Body of pancreas (tissue), 4 donors: Measurements from ENCODE around the gene IRS1. TPM values are rescaled to one million over a fixed set of nuclear protein-coding genes. Genes with fewer than 3 reads are reported as not detected.

ENCODE experiments used
- ATAC-seq: fragments of 150-250 bp; one replicate; pipeline ENCODE4 v1.9.1; 2016
- DNase-seq, 4 donors: peaks; one replicate each; pipeline ENCODE4 v3.0.0-alpha.2; 2019
- H3K27ac ChIP-seq, 4 donors: fragments of 200-600 bp; sonication (generic); 1 replicate in 3 of 4; 2 replicates in 1 of 4; pipeline versions ENCODE4 v1.5.1 to v1.6.1; 2016 to 2019; ENCODE audit warnings: mild to moderate bottlenecking in 1 of 4, mixed read lengths in 1 of 4, moderate library complexity in 1 of 4
- H3K27me3 ChIP-seq, 2 donors: fragments of 200-600 bp; sonication (generic); one replicate each; pipeline ENCODE4 v1.6.0; 2016; ENCODE audit warnings: mild to moderate bottlenecking in 1 of 2
- H3K36me3 ChIP-seq, 2 donors: fragments of 200-600 bp; sonication (generic); replicated peaks in 1 of 2; 2 replicates each; pipeline ENCODE4 v1.5.1; 2016; ENCODE audit warnings: low read depth in 2 of 2; ENCODE audit not compliant: insufficient read depth in 1 of 2
- H3K4me1 ChIP-seq: fragments of 200-600 bp; sonication (generic); one replicate; pipeline ENCODE4 v1.6.0; 2016
- H3K4me3 ChIP-seq, 2 donors: fragments of 200-600 bp; sonication (generic); 1 replicate in 1 of 2; 2 replicates in 1 of 2; pipeline ENCODE4 v1.5.1; 2016 to 2019
- H3K9me3 ChIP-seq, 3 donors: fragments of 200-600 bp; sonication (generic); 1 replicate in 2 of 3; 2 replicates in 1 of 3; pipeline ENCODE4 v1.5.1; 2016
- CTCF ChIP-seq, 7 experiments: fragments of 450-650 bp in 4 of 7; fragments of 200-600 bp in 3 of 7; sonication (generic) in 3 of 7; IDR thresholded peaks; one replicate each; pipeline ENCODE4 v1.5.1; 2016 to 2019; ENCODE audit warnings: antibody characterized with exemption in 7 of 7
- POLR2A ChIP-seq, 3 donors: fragments of 450-650 bp; IDR thresholded peaks; one replicate each; pipeline ENCODE4 v1.6.1; 2016; ENCODE audit warnings: antibody characterized with exemption in 3 of 3, mild to moderate bottlenecking in 2 of 3
- WGBS, 2 donors: methylation state at CpG; one replicate each; pipeline ENCODE4 v1.1.5; 2017; 5-methylcytosine and 5-hydroxymethylcytosine counted together
- intact Hi-C: fragments of 100-400 bp; cut with DNase I; formaldehyde crosslinking; loops from one replicate; pipeline ENCODE4 v1.15.1; 2023
- total RNA-seq, 2 donors: library from RNA; depleted of rRNA; stranded (reverse); fragments of >200 nt; gene quantifications; one replicate each; pipeline ENCODE4 v1.1.0, GENCODE V29; 2016

Gene IRS1
- total RNA-seq, 2 donors from 2014 or later = 8.2 to 9.6 TPM

GRCh38 chr2:226721541-226721940, 78.1 kb downstream of the IRS1 start:
- Histone ChIP-seq H3K27ac (no peak overlapping the region), H3K36me3 (no peaks in the 10 kb centered on the region), H3K9me3 (no peaks in the 10 kb centered on the region), H3K4me3 (no peak overlapping the region), H3K4me1 (no peaks in the 10 kb centered on the region), H3K27me3 (no peaks in the 10 kb centered on the region)
- no peak for ATAC-seq
- no peak for DNase-seq
- 55 to 63% methylated on average over 5 of the region's 5 CpGs for WGBS, 2 donors
- TF ChIP-seq POLR2A (IDR thresholded peaks at IDR 0.05) = no peak
- no peak for TF ChIP-seq CTCF (IDR thresholded peaks at IDR 0.05)
- intact Hi-C loops = no loop called here

- Histone ChIP-seq H3K27me3 (no peaks in the 10 kb centered on the region), H3K36me3 (no peaks in the 10 kb centered on the region), H3K9me3 (no peaks in the 10 kb centered on the region), H3K4me3 (no peak overlapping the region), H3K4me1 (no peaks in the 10 kb centered on the region), H3K27ac (no peak overlapping the region)
- TF ChIP-seq POLR2A (IDR thresholded peaks at IDR 0.05) (no peak), CTCF (IDR thresholded peaks at IDR 0.05) (no peak)
- no peak for DNase-seq
- intact Hi-C loops = no loop called here
- 77 to 81% methylated on average over 5 of the region's 5 CpGs for WGBS, 2 donors
- ATAC-seq = no peak
These were observed 78.7 kb downstream of the IRS1 start for GRCh38 chr2:226720948-226721347.

- intact Hi-C loops = no loop called here
- DNase-seq (no peak), ATAC-seq (no peak)
- Histone ChIP-seq H3K27me3 (no peaks in the 10 kb centered on the region), H3K4me1 (no peaks in the 10 kb centered on the region), H3K27ac (no peak overlapping the region), H3K9me3 (no peaks in the 10 kb centered on the region), H3K4me3 (no peak overlapping the region), H3K36me3 (no peaks in the 10 kb centered on the region)
- WGBS, 2 donors = 90 to 100% methylated on average over 1 of the region's 1 CpG
- no peak for TF ChIP-seq CTCF (IDR thresholded peaks at IDR 0.05)
- TF ChIP-seq POLR2A (IDR thresholded peaks at IDR 0.05) = no peak
These were observed 81.9 kb downstream of the IRS1 start for GRCh38 chr2:226717719-226718118.

GRCh38 chr2:226716126-226716525, 83.5 kb downstream of the IRS1 start:
- intact Hi-C loops = no loop called here
- DNase-seq (no peak), ATAC-seq (no peak)
- Histone ChIP-seq H3K4me1 (no peaks in the 10 kb centered on the region), H3K4me3 (no peak overlapping the region), H3K27me3 (no peaks in the 10 kb centered on the region), H3K9me3 (no peaks in the 10 kb centered on the region), H3K27ac (no peak overlapping the region), H3K36me3 (no peaks in the 10 kb centered on the region)
- TF ChIP-seq POLR2A (IDR thresholded peaks at IDR 0.05) (no peak), CTCF (IDR thresholded peaks at IDR 0.05) (no peak)

- Histone ChIP-seq H3K36me3 (no peaks in the 10 kb centered on the region), H3K27me3 (no peaks in the 10 kb centered on the region), H3K4me3 (no peak overlapping the region), H3K27ac (no peak overlapping the region), H3K4me1 (no peaks in the 10 kb centered on the region), H3K9me3 (no peaks in the 10 kb centered on the region)
- intact Hi-C loops = no loop called here
- ATAC-seq = no peak
- TF ChIP-seq POLR2A (IDR thresholded peaks at IDR 0.05) = no peak
- TF ChIP-seq CTCF (IDR thresholded peaks at IDR 0.05) = no peak
- DNase-seq = no peak
- WGBS, 2 donors = 73 to 78% methylated on average over 3 of the region's 3 CpGs
These were observed 84.2 kb downstream of the IRS1 start for GRCh38 chr2:226715347-226715990.
